Endothelial cell of umbilical vein (primary cell): ENCODE results near the gene RGS7. TPM values are rescaled to one million over a fixed set of nuclear protein-coding genes. Genes with fewer than 3 reads are reported as not detected.

Experiments used
- BruUV-seq: library from RNA; stranded (reverse); fragments of 400-500 nt; replicated peaks from 2 replicates; lab custom pipeline; 2021; lab: Mats Ljungman, UMichigan
- CTCF ChIA-PET: fragments of 300-600, 350-600 bp; sonication (Branson Sonifier 250); formaldehyde crosslinking; loops from one replicate; lab custom pipeline; 2021; ENCODE audit warnings: antibody characterized with exemption, inconsistent platforms; lab: Charles Lee
- POLR2A ChIA-PET: fragments of 300-600, 350-600 bp; sonication (Branson Sonifier 250); formaldehyde crosslinking; loops from one replicate; lab custom pipeline; 2021; ENCODE audit warnings: antibody characterized with exemption, inconsistent platforms; lab: Charles Lee
- DNase-seq: peaks from one replicate; pipeline ENCODE4 v3.0.0-alpha.2; 2011; ENCODE audit warnings: low read depth, low spot score
- FAIRE-seq: peaks from 2 replicates; lab custom pipeline; 2011; peaks lifted over from hg19 to GRCh38; lab: Jason Lieb, UNC
- H2AFZ ChIP-seq: 2 replicates; pipeline ENCODE4 v1.6.0; 2012; ENCODE audit warnings: low read depth, low read length, control low read depth, inconsistent platforms
- H3K27ac ChIP-seq: 2 replicates; pipeline ENCODE4 v1.5.1; 2011; ENCODE audit warnings: low read depth, mild to moderate bottlenecking, control low read depth, low read length, moderate library complexity; ENCODE audit not compliant: insufficient read depth
- H3K27me3 ChIP-seq, 2 experiments: 2 replicates each; pipeline versions ENCODE4 v1.6.0 to v1.6.1; 2011; ENCODE audit warnings: low read length in 2 of 2, mixed read lengths in 1 of 2; ENCODE audit not compliant: control insufficient read depth in 2 of 2, insufficient read depth in 2 of 2
- H3K36me3 ChIP-seq, 2 experiments: 2 replicates in 1 of 2; 3 replicates in 1 of 2; pipeline ENCODE4 v1.5.1; 2011; ENCODE audit warnings: low read length in 2 of 2, mild to moderate bottlenecking in 1 of 2, moderate library complexity in 1 of 2; ENCODE audit not compliant: control insufficient read depth in 2 of 2, insufficient read depth in 2 of 2; ENCODE audit errors: extremely low read depth in 1 of 2
- H3K4me1 ChIP-seq: 3 replicates; pipeline ENCODE4 v1.5.1; 2011; ENCODE audit warnings: mild to moderate bottlenecking, low read length; ENCODE audit not compliant: control insufficient read depth, insufficient read depth; ENCODE audit errors: extremely low read depth
- H3K4me2 ChIP-seq: 2 replicates; pipeline ENCODE4 v1.6.1; 2011; ENCODE audit warnings: low read length, control low read depth, mixed read lengths; ENCODE audit not compliant: insufficient read depth
- H3K4me3 ChIP-seq, 3 experiments: fragments of 200-600 bp in 1 of 3; sonication (generic), shearing (Covaris generic) in 1 of 3; replicated peaks in 1 of 3; 2 replicates each; pipeline ENCODE4 v1.5.1; 2011 to 2016; ENCODE audit warnings: control low read depth in 3 of 3, low read length in 3 of 3, mild to moderate bottlenecking in 2 of 3, inconsistent platforms in 1 of 3, low read depth in 1 of 3, moderate library complexity in 1 of 3; ENCODE audit not compliant: insufficient read depth in 1 of 3
- H3K79me2 ChIP-seq: 2 replicates; pipeline ENCODE4 v1.6.0; 2012; ENCODE audit warnings: low read length, inconsistent platforms; ENCODE audit not compliant: control insufficient read depth, insufficient read depth
- H3K9ac ChIP-seq: replicated peaks from 2 replicates; pipeline ENCODE3; 2011; ENCODE audit warnings: low read length, control low read depth; ENCODE audit not compliant: insufficient read depth; ENCODE audit errors: extremely low read depth
- H3K9me1 ChIP-seq: replicated peaks from 3 replicates; pipeline ENCODE4 v1.6.0; 2011; ENCODE audit warnings: mild to moderate bottlenecking, low read length; ENCODE audit not compliant: control insufficient read depth, insufficient read depth; ENCODE audit errors: extremely low read depth
- H3K9me3 ChIP-seq: replicated peaks from 2 replicates; pipeline ENCODE4 v1.5.1; 2012; ENCODE audit warnings: low read length, inconsistent platforms; ENCODE audit not compliant: control insufficient read depth, insufficient read depth
- H4K20me1 ChIP-seq: replicated peaks from 2 replicates; pipeline ENCODE3; 2011; ENCODE audit warnings: mild to moderate bottlenecking, low read length; ENCODE audit not compliant: control insufficient read depth, insufficient read depth; ENCODE audit errors: extremely low read depth
- CTCF ChIP-seq, 2 donors: IDR thresholded peaks; 1 replicate in 1 of 2; 2 replicates in 1 of 2; pipeline ENCODE4 v1.5.1; 2011; ENCODE audit warnings: low read length in 2 of 2, mild to moderate bottlenecking in 2 of 2, moderate library complexity in 2 of 2, control low read depth in 1 of 2, inconsistent platforms in 1 of 2, low read depth in 1 of 2; ENCODE audit not compliant: insufficient read depth in 1 of 2; ENCODE audit errors: extremely low read depth in 1 of 2
- EZH2 ChIP-seq: IDR thresholded peaks from 2 replicates; pipeline ENCODE4 v1.6.1; 2012; ENCODE audit warnings: borderline replicate concordance, low read depth, mild to moderate bottlenecking, moderate library complexity, low read length, inconsistent platforms; ENCODE audit not compliant: severe bottlenecking
- FOS ChIP-seq: IDR thresholded peaks from 2 replicates; pipeline ENCODE4 v1.6.1; 2011; ENCODE audit warnings: mild to moderate bottlenecking, low read length, moderate library complexity, borderline replicate concordance; ENCODE audit not compliant: insufficient read depth
- GATA2 ChIP-seq: IDR thresholded peaks from 2 replicates; pipeline ENCODE4 v1.7.0; 2011; ENCODE audit warnings: low read depth, mild to moderate bottlenecking, moderate library complexity, mixed read lengths, low read length; ENCODE audit not compliant: insufficient read length, insufficient read depth
- JUN ChIP-seq: IDR thresholded peaks from 2 replicates; pipeline ENCODE4 v1.6.1; 2011; ENCODE audit warnings: borderline replicate concordance, low read depth; ENCODE audit not compliant: insufficient read length, insufficient read depth
- MAX ChIP-seq: IDR thresholded peaks from 2 replicates; pipeline ENCODE4 v1.6.1; 2011; ENCODE audit not compliant: insufficient read depth, insufficient read length
- MYC ChIP-seq: IDR thresholded peaks from one replicate; pipeline ENCODE4 v1.6.1; 2011; ENCODE audit warnings: mild to moderate bottlenecking, low read depth, low read length
- POLR2A ChIP-seq: IDR thresholded peaks from 2 replicates; pipeline ENCODE4 v1.6.1; 2012; ENCODE audit warnings: low read depth, mild to moderate bottlenecking, control low read depth, low read length
- POLR2AphosphoS5 ChIP-seq: IDR thresholded peaks from 2 replicates; pipeline ENCODE4 v1.6.1; 2012; ENCODE audit warnings: low read depth, mild to moderate bottlenecking, control low read depth, low read length, moderate library complexity; ENCODE audit not compliant: insufficient read depth
- dilution Hi-C: fragments of 300-500 bp; cut with MboI; formaldehyde crosslinking; loops from one replicate; pipeline ENCODE4 v1.15.0; 2019; ENCODE audit warnings: low sequenced_read_pairs; ENCODE audit not compliant: extremely low pct_ligation_motif_present
- intact Hi-C: fragments of 100-400 bp; cut with micrococcal nuclease; formaldehyde crosslinking; loops from one replicate; pipeline ENCODE4 v1.10.0; 2022
- polyA plus RNA-seq, 4 experiments: library from polyadenylated mRNA; depleted of rRNA in 3 of 4; stranded (reverse) in 3 of 4; unstranded in 1 of 4; fragments of >200 nt; gene quantifications; 2 replicates each; pipeline versions ENCODE4 v1.2.1 to v1.2.3, GENCODE V29; 2011 to 2012; ENCODE audit warnings: missing spikeins in 1 of 4
- total RNA-seq: library from RNA; stranded (reverse); gene quantifications from 2 replicates; pipeline ENCODE4 v1.2.3, GENCODE V29; 2021

RGS7 gene
- total and polyA plus RNA-seq, 2 donors (not counting 3 experiments of a cell fraction or from before 2014, with no cell fraction given) = 0.43 to 0.44 TPM

- dilution Hi-C loops (no loop called here), intact Hi-C loops (no loop called here)
- Histone ChIP-seq H3K4me3 (no peak overlapping the region), H3K27ac (no peak overlapping the region), H3K36me3 (no peaks in the 10 kb centered on the region), H3K79me2 (no peaks in the 10 kb centered on the region), H3K4me2 (no peak overlapping the region), H2AFZ (no peak overlapping the region), H3K9ac (no peak overlapping the region), H3K9me3 (no peaks in the 10 kb centered on the region), H4K20me1 (no peaks in the 10 kb centered on the region), H3K9me1 (no peaks in the 10 kb centered on the region), H3K4me1 (no peaks in the 10 kb centered on the region), H3K27me3 (no peaks in the 10 kb centered on the region)
- no TSS peak for BruUV-seq
- ChIA-PET POLR2A (no interaction called here), CTCF (no interaction called here)
- DNase-seq = no peak
- FAIRE-seq = no peak
- TF ChIP-seq JUN (no peak), POLR2AphosphoS5 (no peak), FOS (no peak), POLR2A (no peak), MYC (no peak), GATA2 (no peak), EZH2 (no peak), MAX (no peak), CTCF (IDR thresholded peaks at IDR 0.05; ENCODE audit: extremely low read depth in 1 of 2, insufficient read depth in 1 of 2, low read depth in 1 of 2, low read length in 2 of 2) (no peak)
These were observed 239.0 kb downstream of the RGS7 start for GRCh38 chr1:241118049-241118448.
